Measurements from ENCODE around the gene ADGRV1. TPM values are rescaled to one million over a fixed set of nuclear protein-coding genes. Genes with fewer than 3 reads are reported as not detected.

ADGRV1 gene
- total RNA-seq, 1 experiment from 2014 or later: 64.8 TPM

DNA sequence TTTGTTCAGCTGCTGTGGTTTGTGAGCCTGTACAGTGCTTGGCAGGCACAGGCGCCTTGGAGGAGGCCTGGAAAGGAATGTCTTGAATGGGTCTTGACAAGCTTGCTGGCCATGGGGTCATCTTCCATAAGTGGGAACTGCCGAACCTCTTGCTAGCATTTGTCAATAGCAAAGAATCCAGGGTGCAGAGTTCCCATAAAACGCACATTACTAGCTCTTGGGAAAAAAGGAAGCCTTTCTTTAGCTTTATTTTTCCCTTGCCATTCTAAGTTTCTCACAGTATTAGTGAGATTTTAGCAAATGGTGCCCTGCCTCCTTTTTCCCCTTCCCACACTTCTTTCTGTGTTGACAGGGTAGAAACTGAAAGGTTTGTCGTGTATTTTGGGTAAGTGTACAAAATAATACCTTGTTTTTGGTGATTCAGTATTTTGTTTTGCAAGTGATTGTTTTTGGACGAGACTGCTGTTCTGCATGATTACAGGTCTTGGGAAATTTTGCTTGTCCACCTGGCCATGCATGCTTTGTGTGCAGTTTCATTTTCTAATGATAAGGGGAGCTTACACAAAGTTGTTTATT lies 82.0 kb downstream of the ADGRV1 start:
- H3K27me3 ChIP-seq (ENCODE audit: insufficient read depth, low read length): no peaks in the 10 kb centered on the region
- H3K4me1 ChIP-seq (ENCODE audit: insufficient read depth, low read length): peaks cover 3% of the 10 kb centered on the region; the same call in 1 of the 2 replicates
- no peak overlapping the region for H2BK20ac ChIP-seq (ENCODE audit: low read depth, low read length, poor library complexity, severe bottlenecking)
- H3K56ac ChIP-seq (ENCODE audit: insufficient read length, low read depth, low read length): no peak overlapping the region
- no peak overlapping the region for H2BK15ac ChIP-seq (ENCODE audit: low read depth, low read length)
- no peaks in the 10 kb centered on the region for H3K79me1 ChIP-seq (ENCODE audit: insufficient read depth, low read depth, low read length, poor library complexity, severe bottlenecking)
- H3K36me3 Mint-ChIP-seq (ENCODE audit: insufficient read depth in 1 of 3, low read depth in 3 of 3): peaks cover 3 to 14% (median 11%) of the 10 kb centered on the region in 3 experiments; a peak in 5 of 7 replicates
- no peak overlapping the region for H4K91ac ChIP-seq (ENCODE audit: insufficient read length, low read depth, low read length)
- no peaks in the 10 kb centered on the region for H3K9me3 Mint-ChIP-seq
- no peak overlapping the region for H3K4me3 Mint-ChIP-seq
- no peak overlapping the region for H4K8ac ChIP-seq (replicated peaks; ENCODE audit: insufficient read length, low read depth, low read length)
- H3K18ac ChIP-seq (ENCODE audit: insufficient read length, low read depth, low read length): no peak overlapping the region
- no peak overlapping the region for H3K23ac ChIP-seq (ENCODE audit: insufficient read length, low read depth, low read length)
- no peaks in the 10 kb centered on the region for H3K23me2 ChIP-seq (ENCODE audit: insufficient read length, low read depth, low read length, poor library complexity, severe bottlenecking)
- DNase-seq: no peak
- no peak overlapping the region for H2AFZ ChIP-seq (ENCODE audit: low read length)
- no peak overlapping the region for H2BK12ac ChIP-seq (ENCODE audit: insufficient read length, low read depth, low read length)
- WGBS (ENCODE audit: extremely low coverage, insufficient read length, low lambda C conversion rate): no CpG with 5 or more reads among the region's 5 CpGs
- H3K4me1 Mint-ChIP-seq: peaks cover 9 to 18% of the 10 kb centered on the region in 2 experiments
- no peak overlapping the region for H2BK5ac ChIP-seq (ENCODE audit: insufficient read length, low read length)
- no peak overlapping the region for H3K27ac ChIP-seq (ENCODE audit: insufficient read length, low read depth, low read length)
- no peak overlapping the region for H3K4ac ChIP-seq (ENCODE audit: low read depth, low read length)
- no peaks in the 10 kb centered on the region for H3K79me2 ChIP-seq (ENCODE audit: insufficient read depth, low read length)
- H3K4me2 ChIP-seq (ENCODE audit: insufficient read depth, insufficient read length, low read length): no peak overlapping the region
- no peak overlapping the region for H2AK5ac ChIP-seq (ENCODE audit: insufficient read length, low read length)
- no peak overlapping the region for H4K5ac ChIP-seq (ENCODE audit: insufficient read length, low read depth, low read length)
- H3T11ph ChIP-seq (ENCODE audit: low read length): no peak overlapping the region
- no peaks in the 10 kb centered on the region for H3K9me3 ChIP-seq (ENCODE audit: control insufficient read depth, low read depth, low read length)
- no peak overlapping the region for H3K14ac ChIP-seq (ENCODE audit: insufficient read depth, low read length)
- H3K27ac Mint-ChIP-seq: peak overlapping the region in 2 of 3 experiments; percentile 45 to 67; a peak in 3 of 7 replicates
- H2BK120ac ChIP-seq (ENCODE audit: low read depth, low read length, poor library complexity, severe bottlenecking): no peak overlapping the region
- H3K9ac ChIP-seq (ENCODE audit: extremely low read depth, insufficient read length, low read length): no peak overlapping the region
- H3K27me3 Mint-ChIP-seq (ENCODE audit: low read depth): no peaks in the 10 kb centered on the region
- TF ChIP-seq, protein P1, sequence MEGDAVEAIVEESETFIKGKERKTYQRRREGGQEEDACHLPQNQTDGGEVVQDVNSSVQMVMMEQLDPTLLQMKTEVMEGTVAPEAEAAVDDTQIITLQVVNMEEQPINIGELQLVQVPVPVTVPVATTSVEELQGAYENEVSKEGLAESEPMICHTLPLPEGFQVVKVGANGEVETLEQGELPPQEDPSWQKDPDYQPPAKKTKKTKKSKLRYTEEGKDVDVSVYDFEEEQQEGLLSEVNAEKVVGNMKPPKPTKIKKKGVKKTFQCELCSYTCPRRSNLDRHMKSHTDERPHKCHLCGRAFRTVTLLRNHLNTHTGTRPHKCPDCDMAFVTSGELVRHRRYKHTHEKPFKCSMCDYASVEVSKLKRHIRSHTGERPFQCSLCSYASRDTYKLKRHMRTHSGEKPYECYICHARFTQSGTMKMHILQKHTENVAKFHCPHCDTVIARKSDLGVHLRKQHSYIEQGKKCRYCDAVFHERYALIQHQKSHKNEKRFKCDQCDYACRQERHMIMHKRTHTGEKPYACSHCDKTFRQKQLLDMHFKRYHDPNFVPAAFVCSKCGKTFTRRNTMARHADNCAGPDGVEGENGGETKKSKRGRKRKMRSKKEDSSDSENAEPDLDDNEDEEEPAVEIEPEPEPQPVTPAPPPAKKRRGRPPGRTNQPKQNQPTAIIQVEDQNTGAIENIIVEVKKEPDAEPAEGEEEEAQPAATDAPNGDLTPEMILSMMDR (conservative IDR thresholded peaks at IDR 0.05): no peak
- no peaks in the 10 kb centered on the region for H4K20me1 ChIP-seq (ENCODE audit: control insufficient read depth, insufficient read depth, insufficient read length)

Data from H9 (cell line).